HepG2 (cell line): ENCODE data around the gene STAG3. TPM values are rescaled to one million over a fixed set of nuclear protein-coding genes. Genes with fewer than 3 reads are reported as not detected.

Source experiments
- ATAC-seq: fragments of 200-7000 bp; cut with Tn5 transposase; 3 replicates; pipeline ENCODE4 v1.9.1; 2020; ENCODE audit warnings: mild to moderate bottlenecking, moderate library complexity
- BruUV-seq: library from RNA; stranded (reverse); fragments of 400-500 nt; replicated peaks from 2 replicates; lab custom pipeline; 2021; lab: Mats Ljungman, UMichigan
- CTCF ChIA-PET: fragments of 300-600 bp; formaldehyde crosslinking; extraction: SDS; loops from one replicate; lab custom pipeline; 2021; ENCODE audit warnings: low total read pairs, inconsistent platforms, low intra/inter-chr PET ratio; lab: Yijun Ruan, JAX
- POLR2A ChIA-PET: fragments of 350-600 bp; sonication (Branson Sonifier 250); formaldehyde crosslinking; loops from one replicate; lab custom pipeline; 2020; ENCODE audit warnings: antibody characterized with exemption, inconsistent platforms; lab: Yijun Ruan, JAX
- DNase-seq: peaks from one replicate; pipeline ENCODE4 v3.0.0-alpha.2; 2015; ENCODE audit warnings: low spot score
- FAIRE-seq: peaks from 3 replicates; lab custom pipeline; 2011; peaks lifted over from hg19 to GRCh38; lab: Jason Lieb, UNC
- H2AFZ ChIP-seq: one replicate; pipeline ENCODE4 v1.6.1; 2011; ENCODE audit warnings: low read length, inconsistent platforms
- H3K27ac ChIP-seq: fragments of 300-600 bp; 3 replicates; pipeline ENCODE4 v1.8.0; 2011; ENCODE audit warnings: mixed run types, mild to moderate bottlenecking, mixed read lengths, low read length, inconsistent platforms; ENCODE audit not compliant: insufficient read depth; ENCODE audit errors: extremely low read length
- H3K27me3 ChIP-seq, 2 experiments: fragments of 200-600 bp in 1 of 2; 2 replicates in 1 of 2; 3 replicates in 1 of 2; pipeline versions ENCODE4 v1.6.0 to v1.8.0; 2011; ENCODE audit warnings: low read length in 2 of 2, mild to moderate bottlenecking in 2 of 2, moderate library complexity in 2 of 2, inconsistent platforms in 1 of 2; ENCODE audit not compliant: insufficient read depth in 2 of 2, control insufficient read depth in 1 of 2
- H3K36me3 ChIP-seq, 2 experiments: fragments of 200-600 bp in 1 of 2; replicated peaks in 1 of 2; 2 replicates in 1 of 2; 3 replicates in 1 of 2; pipeline versions ENCODE4 v1.5.1 to v1.8.0; 2011; ENCODE audit warnings: low read length in 2 of 2, inconsistent platforms in 1 of 2; ENCODE audit not compliant: insufficient read depth in 2 of 2, control insufficient read depth in 1 of 2
- H3K4me1 ChIP-seq: 2 replicates; pipeline ENCODE4 v1.5.1; 2012; ENCODE audit warnings: low read length, inconsistent platforms; ENCODE audit not compliant: insufficient read depth
- H3K4me2 ChIP-seq: 2 replicates; pipeline ENCODE4 v1.6.0; 2011; ENCODE audit warnings: low read depth, low read length, inconsistent platforms
- H3K4me3 ChIP-seq, 3 experiments: fragments of 200-600 bp in 1 of 3; sonication (generic), shearing (Covaris generic) in 1 of 3; replicated peaks in 1 of 3; 2 replicates each; pipeline ENCODE4 v1.5.1; 2011 to 2016; ENCODE audit warnings: low read length in 3 of 3, inconsistent platforms in 2 of 3, low read depth in 2 of 3, mild to moderate bottlenecking in 2 of 3, control low read depth in 1 of 3, mixed read lengths in 1 of 3; ENCODE audit not compliant: insufficient read depth in 1 of 3
- H3K79me2 ChIP-seq: one replicate; pipeline ENCODE4 v1.6.1; 2011; ENCODE audit warnings: low read length, inconsistent platforms; ENCODE audit not compliant: insufficient read depth
- H3K9ac ChIP-seq: 2 replicates; pipeline ENCODE4 v1.6.0; 2011; ENCODE audit warnings: mild to moderate bottlenecking, low read depth, low read length, inconsistent platforms; ENCODE audit not compliant: insufficient read depth
- H3K9me3 ChIP-seq: 2 replicates; pipeline ENCODE4 v1.5.1; 2012; ENCODE audit warnings: mild to moderate bottlenecking, low read length
- H4K20me1 ChIP-seq: 2 replicates; pipeline ENCODE4 v1.6.0; 2011; ENCODE audit warnings: inconsistent platforms, mild to moderate bottlenecking, low read length, moderate library complexity; ENCODE audit not compliant: insufficient read depth
- KDM2A ChIP-seq: sonication (generic); formaldehyde crosslinking; IDR thresholded peaks from 2 replicates; pipeline ENCODE4 v1.4.0; 2020; ENCODE audit warnings: low read depth, missing genetic modification reagents, borderline replicate concordance
- NCOR1 ChIP-seq: fragments of 200-600 bp; sonication (generic); IDR thresholded peaks from 2 replicates; pipeline ENCODE4 v1.7.0; 2017; ENCODE audit warnings: antibody characterized with exemption, low read length, borderline replicate concordance
- ONECUT2 ChIP-seq: sonication (generic); formaldehyde crosslinking; IDR thresholded peaks from 2 replicates; pipeline ENCODE4 v1.4.0; 2020; ENCODE audit warnings: missing genetic modification reagents
- SALL1 ChIP-seq: sonication (generic); formaldehyde crosslinking; IDR thresholded peaks from 2 replicates; pipeline ENCODE4 v1.8.0; 2022; ENCODE audit warnings: mild to moderate bottlenecking, missing genetic modification reagents
- ZNF383 ChIP-seq: sonication (generic); formaldehyde crosslinking; IDR thresholded peaks from 2 replicates; pipeline ENCODE4 v1.4.0; 2020; ENCODE audit warnings: missing genetic modification reagents, mild to moderate bottlenecking, borderline replicate concordance
- ZNF782 ChIP-seq: sonication (generic); formaldehyde crosslinking; IDR thresholded peaks from 2 replicates; pipeline ENCODE4 v1.4.0; 2020; ENCODE audit warnings: missing genetic modification reagents, mild to moderate bottlenecking, borderline replicate concordance
- whole genome bisulfite sequencing: methylation state at CpG from one replicate; pipeline ENCODE4 v1.1.6; 2017; ENCODE audit warnings: low lambda C conversion rate; 5-methylcytosine and 5-hydroxymethylcytosine counted together
- in situ Hi-C: cut with HindIII; loops from 2 replicates; pipeline ENCODE4 v1.10.0; 2017; ENCODE audit warnings: low pct_unique_long_range_greater_than_20kb; ENCODE audit not compliant: extremely low pct_ligation_motif_present
- intact Hi-C: fragments of 100-400 bp; cut with micrococcal nuclease; formaldehyde crosslinking; loops from one replicate; pipeline ENCODE4 v1.10.0; 2022; ENCODE audit not compliant: unreplicated experiment
- polyA plus RNA-seq, 8 experiments: library from polyadenylated mRNA; depleted of rRNA in 3 of 8; stranded (reverse) in 7 of 8; unstranded in 1 of 8; fragments of >200 nt; fragmentation: Illumina TruSeq in 4 of 8; extraction: Trizol in 4 of 8; gene quantifications; 2 replicates each; pipeline versions ENCODE4 v1.2.1 to v1.2.3, GENCODE V29; 2011 to 2016; ENCODE audit warnings: low read depth in 4 of 8, missing spikeins in 1 of 8, mixed read lengths in 1 of 8; ENCODE audit not compliant: insufficient read depth in 1 of 8
- total RNA-seq, 5 experiments: library from RNA; depleted of rRNA; stranded (reverse); fragments of >200 nt; fragmentation: Illumina TruSeq; extraction: Trizol; gene quantifications; 2 replicates each; pipeline ENCODE4 v1.2.3, GENCODE V29; 2016; ENCODE audit warnings: low read depth in 1 of 5
- TF ChIP-seq, protein P1 (sequence below): sonication (generic); formaldehyde crosslinking; conservative IDR thresholded peaks from 2 replicates; pipeline ENCODE4 v1.4.0; 2020; ENCODE audit warnings: mild to moderate bottlenecking, missing genetic modification reagents, moderate library complexity
- TF ChIP-seq, protein P2 (sequence below): sonication (generic); formaldehyde crosslinking; IDR thresholded peaks from 2 replicates; pipeline ENCODE4 v1.5.0; 2020; ENCODE audit warnings: missing genetic modification reagents
- TF ChIP-seq, protein P3 (sequence below): sonication (generic); formaldehyde crosslinking; IDR thresholded peaks from 2 replicates; pipeline ENCODE4 v1.5.0; 2020; ENCODE audit warnings: missing genetic modification reagents
- TF ChIP-seq, protein P4 (sequence below): sonication (generic); formaldehyde crosslinking; IDR thresholded peaks from 2 replicates; pipeline ENCODE4 v1.8.1; 2023; ENCODE audit warnings: mild to moderate bottlenecking, inconsistent platforms, moderate library complexity, missing genetic modification reagents, borderline replicate concordance

STAG3 gene
- total and polyA plus RNA-seq, 2 of the 13 experiments (the other 11 are each of a cell fraction or from before 2014, with no cell fraction given), result 0.09 to 0.33 TPM

DNA sequence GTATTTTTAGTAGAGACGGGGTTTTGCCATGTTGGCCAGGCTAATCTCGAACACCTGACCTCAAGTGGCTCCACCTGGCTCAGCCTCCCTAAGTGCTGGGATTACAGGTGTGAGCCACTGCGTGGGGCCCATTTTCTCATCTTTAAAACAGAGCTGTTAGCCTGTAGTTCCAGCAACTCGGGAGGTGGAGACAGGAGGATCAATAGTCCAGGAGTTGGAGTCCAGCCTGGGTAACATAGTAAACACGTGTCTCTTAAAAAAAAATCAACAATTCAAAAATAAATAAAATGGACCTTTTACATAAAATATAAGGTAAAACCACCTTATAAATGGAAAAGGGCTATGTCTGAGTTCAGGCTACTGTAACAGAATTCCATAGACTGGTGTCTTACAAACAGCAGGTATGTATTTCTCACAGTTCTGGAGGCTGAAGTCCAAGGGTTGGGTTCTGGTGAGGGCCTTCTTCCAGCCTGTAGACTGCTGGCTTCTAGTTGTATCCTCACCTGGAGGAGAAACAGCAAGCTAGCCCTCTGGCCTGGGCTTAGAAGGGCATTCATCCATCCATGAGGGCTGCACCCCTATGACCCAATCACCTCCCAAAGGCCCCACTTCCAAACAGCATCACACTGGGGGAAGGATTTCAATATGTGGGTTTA lies 35.0 kb downstream of the STAG3 start (continued):
- TF ChIP-seq, protein P1, sequence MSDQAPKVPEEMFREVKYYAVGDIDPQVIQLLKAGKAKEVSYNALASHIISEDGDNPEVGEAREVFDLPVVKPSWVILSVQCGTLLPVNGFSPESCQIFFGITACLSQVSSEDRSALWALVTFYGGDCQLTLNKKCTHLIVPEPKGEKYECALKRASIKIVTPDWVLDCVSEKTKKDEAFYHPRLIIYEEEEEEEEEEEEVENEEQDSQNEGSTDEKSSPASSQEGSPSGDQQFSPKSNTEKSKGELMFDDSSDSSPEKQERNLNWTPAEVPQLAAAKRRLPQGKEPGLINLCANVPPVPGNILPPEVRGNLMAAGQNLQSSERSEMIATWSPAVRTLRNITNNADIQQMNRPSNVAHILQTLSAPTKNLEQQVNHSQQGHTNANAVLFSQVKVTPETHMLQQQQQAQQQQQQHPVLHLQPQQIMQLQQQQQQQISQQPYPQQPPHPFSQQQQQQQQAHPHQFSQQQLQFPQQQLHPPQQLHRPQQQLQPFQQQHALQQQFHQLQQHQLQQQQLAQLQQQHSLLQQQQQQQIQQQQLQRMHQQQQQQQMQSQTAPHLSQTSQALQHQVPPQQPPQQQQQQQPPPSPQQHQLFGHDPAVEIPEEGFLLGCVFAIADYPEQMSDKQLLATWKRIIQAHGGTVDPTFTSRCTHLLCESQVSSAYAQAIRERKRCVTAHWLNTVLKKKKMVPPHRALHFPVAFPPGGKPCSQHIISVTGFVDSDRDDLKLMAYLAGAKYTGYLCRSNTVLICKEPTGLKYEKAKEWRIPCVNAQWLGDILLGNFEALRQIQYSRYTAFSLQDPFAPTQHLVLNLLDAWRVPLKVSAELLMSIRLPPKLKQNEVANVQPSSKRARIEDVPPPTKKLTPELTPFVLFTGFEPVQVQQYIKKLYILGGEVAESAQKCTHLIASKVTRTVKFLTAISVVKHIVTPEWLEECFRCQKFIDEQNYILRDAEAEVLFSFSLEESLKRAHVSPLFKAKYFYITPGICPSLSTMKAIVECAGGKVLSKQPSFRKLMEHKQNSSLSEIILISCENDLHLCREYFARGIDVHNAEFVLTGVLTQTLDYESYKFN (CRISPR knock-in tag), result 0 out of 2 replicates have a peak, but pooled peaks have one; percentile 27
- TF ChIP-seq ONECUT2 (CRISPR knock-in tag) (no peak), SALL1 (CRISPR knock-in tag) (0 out of 2 replicates have a peak, but pooled peaks have one; percentile 12), ZNF383 (no peak)
- TF ChIP-seq, protein P2, sequence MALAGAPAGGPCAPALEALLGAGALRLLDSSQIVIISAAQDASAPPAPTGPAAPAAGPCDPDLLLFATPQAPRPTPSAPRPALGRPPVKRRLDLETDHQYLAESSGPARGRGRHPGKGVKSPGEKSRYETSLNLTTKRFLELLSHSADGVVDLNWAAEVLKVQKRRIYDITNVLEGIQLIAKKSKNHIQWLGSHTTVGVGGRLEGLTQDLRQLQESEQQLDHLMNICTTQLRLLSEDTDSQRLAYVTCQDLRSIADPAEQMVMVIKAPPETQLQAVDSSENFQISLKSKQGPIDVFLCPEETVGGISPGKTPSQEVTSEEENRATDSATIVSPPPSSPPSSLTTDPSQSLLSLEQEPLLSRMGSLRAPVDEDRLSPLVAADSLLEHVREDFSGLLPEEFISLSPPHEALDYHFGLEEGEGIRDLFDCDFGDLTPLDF, result no peak
- TF ChIP-seq, protein P3, sequence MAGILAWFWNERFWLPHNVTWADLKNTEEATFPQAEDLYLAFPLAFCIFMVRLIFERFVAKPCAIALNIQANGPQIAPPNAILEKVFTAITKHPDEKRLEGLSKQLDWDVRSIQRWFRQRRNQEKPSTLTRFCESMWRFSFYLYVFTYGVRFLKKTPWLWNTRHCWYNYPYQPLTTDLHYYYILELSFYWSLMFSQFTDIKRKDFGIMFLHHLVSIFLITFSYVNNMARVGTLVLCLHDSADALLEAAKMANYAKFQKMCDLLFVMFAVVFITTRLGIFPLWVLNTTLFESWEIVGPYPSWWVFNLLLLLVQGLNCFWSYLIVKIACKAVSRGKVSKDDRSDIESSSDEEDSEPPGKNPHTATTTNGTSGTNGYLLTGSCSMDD, result no peak

DNA sequence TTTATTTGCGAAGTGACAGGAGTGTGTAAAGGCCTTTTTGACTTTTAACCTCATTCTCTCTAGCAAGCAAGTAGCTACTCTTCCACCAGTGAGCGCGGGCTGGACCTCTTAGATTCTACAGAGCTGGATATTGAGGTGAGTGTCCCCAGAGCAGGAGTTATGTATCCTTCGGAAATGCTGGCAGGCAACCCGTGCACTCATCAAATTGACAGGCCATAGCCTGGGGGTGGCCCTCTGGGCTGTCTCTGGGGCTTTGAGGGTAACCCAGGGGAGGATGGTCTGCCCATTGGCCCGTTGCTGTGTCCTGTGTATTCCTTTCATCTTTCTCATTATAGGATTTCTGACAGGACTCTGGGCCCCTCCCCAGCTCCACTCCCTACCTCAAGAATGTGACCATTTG lies 36.0 kb downstream of the STAG3 start:
- Histone ChIP-seq H2AFZ (no peak overlapping the region), H3K79me2 (no peaks in the 10 kb centered on the region), H3K27me3 (no peaks in the 10 kb centered on the region), H3K4me1 (peaks cover 34% of the 10 kb centered on the region), H3K9ac (no peak overlapping the region), H3K4me2 (no peak overlapping the region), H3K36me3 (no peaks in the 10 kb centered on the region), H4K20me1 (no peaks in the 10 kb centered on the region), H3K27ac (no peak overlapping the region), H3K9me3 (no peaks in the 10 kb centered on the region), H3K4me3 (no peak overlapping the region)
- intact Hi-C loops (no loop called here), in situ Hi-C loops (loop anchor here (5.0 kb wide), 1 partner anchor 81 kb away; no protein-coding TSS in a partner anchor)
- BruUV-seq, result no TSS peak
- TF ChIP-seq ZNF782 (no peak), KDM2A (peak; percentile 36; the same call in 1 of the 2 replicates), NCOR1 (no peak)
- TF ChIP-seq, protein P4, sequence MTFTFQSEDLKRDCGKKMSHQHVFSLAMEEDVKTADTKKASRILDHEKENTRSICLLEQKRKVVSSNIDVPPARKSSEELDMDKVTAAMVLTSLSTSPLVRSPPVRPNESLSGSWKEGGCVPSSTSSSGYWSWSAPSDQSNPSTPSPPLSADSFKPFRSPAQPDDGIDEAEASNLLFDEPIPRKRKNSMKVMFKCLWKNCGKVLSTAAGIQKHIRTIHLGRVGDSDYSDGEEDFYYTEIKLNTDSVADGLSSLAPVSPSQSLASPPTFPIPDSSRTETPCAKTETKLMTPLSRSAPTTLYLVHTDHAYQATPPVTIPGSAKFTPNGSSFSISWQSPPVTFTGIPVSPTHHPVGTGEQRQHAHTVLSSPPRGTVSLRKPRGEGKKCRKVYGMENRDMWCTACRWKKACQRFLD (CRISPR knock-in tag), result no peak
- ChIA-PET POLR2A (no interaction called here), CTCF (no interaction called here)
- 45% methylated on average over 6 of the region's 6 CpGs for WGBS
- no peak for DNase-seq
- ATAC-seq, result no peak
- no peak for FAIRE-seq
